ENCODE measurements around the gene HP1BP3. TPM values are rescaled to one million over a fixed set of nuclear protein-coding genes. Genes with fewer than 3 reads are reported as not detected.

Gene HP1BP3
- total and polyA plus RNA-seq, 10 donors: 47.3 to 272 (median 195) TPM

DNA sequence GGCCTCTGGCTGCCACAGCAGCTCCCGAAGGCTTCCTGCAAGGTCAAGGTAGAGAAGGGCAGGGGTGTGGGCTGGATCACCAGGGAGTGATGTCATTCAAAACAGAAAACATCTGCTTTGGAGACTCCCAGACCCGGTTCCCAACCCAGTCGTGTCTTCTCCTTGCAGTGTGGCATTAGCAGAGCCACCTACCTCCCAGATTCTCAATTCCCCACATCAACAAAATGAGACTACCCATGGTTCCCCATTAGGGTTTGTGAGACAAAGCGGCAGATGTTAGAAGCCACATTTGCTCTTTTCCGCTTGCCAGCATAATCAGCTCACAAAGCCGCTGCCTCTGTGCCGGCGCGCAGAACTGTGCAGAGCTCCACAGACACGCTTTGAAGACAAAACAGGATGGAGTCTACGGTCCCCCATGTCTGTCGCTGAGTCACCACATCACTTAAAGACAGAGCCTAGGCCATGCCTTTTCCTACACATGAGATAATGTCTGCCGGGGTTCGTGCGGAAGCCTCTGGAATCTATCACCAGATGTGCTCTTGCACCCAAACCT lies 81.8 kb downstream of the HP1BP3 start:
- no peaks in the 10 kb centered on the region for H3K9me3 ChIP-seq
- WGBS, 5 donors: 86 to 92% (median 86%) methylated on average over 15 of the region's 15 CpGs
- no peaks in the 10 kb centered on the region for H3K4me1 ChIP-seq
- no peaks in the 10 kb centered on the region for H3K36me3 ChIP-seq
- intact Hi-C loops (cut with DNase I; ENCODE audit: low total_unique reads): no loop called here
- no peak overlapping the region for H3K27ac ChIP-seq
- no peak overlapping the region for H3K4me3 ChIP-seq
- no peaks in the 10 kb centered on the region for H3K27me3 ChIP-seq (replicated peaks in 1 of 7)
- DNase-seq: no peak
- TF ChIP-seq, protein P1, sequence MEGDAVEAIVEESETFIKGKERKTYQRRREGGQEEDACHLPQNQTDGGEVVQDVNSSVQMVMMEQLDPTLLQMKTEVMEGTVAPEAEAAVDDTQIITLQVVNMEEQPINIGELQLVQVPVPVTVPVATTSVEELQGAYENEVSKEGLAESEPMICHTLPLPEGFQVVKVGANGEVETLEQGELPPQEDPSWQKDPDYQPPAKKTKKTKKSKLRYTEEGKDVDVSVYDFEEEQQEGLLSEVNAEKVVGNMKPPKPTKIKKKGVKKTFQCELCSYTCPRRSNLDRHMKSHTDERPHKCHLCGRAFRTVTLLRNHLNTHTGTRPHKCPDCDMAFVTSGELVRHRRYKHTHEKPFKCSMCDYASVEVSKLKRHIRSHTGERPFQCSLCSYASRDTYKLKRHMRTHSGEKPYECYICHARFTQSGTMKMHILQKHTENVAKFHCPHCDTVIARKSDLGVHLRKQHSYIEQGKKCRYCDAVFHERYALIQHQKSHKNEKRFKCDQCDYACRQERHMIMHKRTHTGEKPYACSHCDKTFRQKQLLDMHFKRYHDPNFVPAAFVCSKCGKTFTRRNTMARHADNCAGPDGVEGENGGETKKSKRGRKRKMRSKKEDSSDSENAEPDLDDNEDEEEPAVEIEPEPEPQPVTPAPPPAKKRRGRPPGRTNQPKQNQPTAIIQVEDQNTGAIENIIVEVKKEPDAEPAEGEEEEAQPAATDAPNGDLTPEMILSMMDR (IDR thresholded peaks at IDR 0.05 in 8 of 11, conservative IDR thresholded peaks at IDR 0.05 in 3 of 11): no peak
- no peak for TF ChIP-seq POLR2AphosphoS5 (IDR thresholded peaks at IDR 0.05)
- no peak for TF ChIP-seq POLR2A (IDR thresholded peaks at IDR 0.05)

DNA sequence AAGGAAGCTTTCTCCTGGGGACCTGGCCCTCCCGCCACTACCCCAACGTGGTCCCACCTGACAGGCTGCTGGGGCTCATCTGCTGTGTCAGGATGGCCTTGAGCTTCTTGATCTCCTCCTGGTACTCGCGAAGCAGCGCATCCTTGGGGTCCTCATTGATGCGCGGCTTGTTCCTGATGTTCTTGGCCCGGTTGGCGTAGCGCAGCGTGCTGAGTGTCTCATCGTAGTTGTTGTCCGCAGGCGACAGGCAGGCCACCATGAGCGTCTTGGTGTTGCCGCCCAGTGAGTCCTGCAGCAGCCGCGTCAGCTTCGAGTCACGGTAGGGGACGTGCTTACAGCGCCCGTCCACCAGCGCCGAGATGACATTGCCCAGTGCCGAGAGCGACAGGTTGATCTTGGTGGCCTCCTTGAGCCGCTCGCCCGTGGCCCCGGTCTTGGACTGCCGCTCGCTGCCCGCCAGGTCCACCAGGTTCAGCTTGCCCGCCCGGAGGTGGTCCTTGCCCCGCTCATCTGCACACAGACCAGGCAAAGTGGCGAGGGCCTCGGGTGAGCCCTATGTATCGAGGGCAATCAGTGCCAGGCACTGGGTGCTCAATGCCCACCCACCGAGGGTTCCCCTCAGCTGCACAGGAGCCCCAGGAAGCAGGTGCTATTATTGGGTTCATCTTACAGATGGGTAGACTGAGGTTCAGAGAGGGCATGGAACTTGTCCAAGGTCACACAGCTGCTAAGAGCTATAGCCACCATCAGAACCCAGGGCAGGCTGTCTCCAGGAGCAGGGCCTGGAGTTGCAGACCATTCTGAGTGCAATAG lies 82.5 kb downstream of the HP1BP3 start:
- H3K27me3 ChIP-seq (replicated peaks in 1 of 7): no peaks in the 10 kb centered on the region
- H3K4me3 ChIP-seq: no peak overlapping the region
- H3K27ac ChIP-seq: no peak overlapping the region
- H3K4me1 ChIP-seq: no peaks in the 10 kb centered on the region
- no peak for DNase-seq
- WGBS, 5 donors: 89 to 97% (median 95%) methylated on average over 23 to 41 of the region's 41 CpGs
- no peaks in the 10 kb centered on the region for H3K36me3 ChIP-seq
- TF ChIP-seq, protein P1 (IDR thresholded peaks at IDR 0.05 in 8 of 11, conservative IDR thresholded peaks at IDR 0.05 in 3 of 11): no peak
- TF ChIP-seq POLR2A (IDR thresholded peaks at IDR 0.05) (no peak), POLR2AphosphoS5 (IDR thresholded peaks at IDR 0.05) (no peak)
- H3K9me3 ChIP-seq: no peaks in the 10 kb centered on the region
- intact Hi-C loops (cut with DNase I; ENCODE audit: low total_unique reads): no loop called here

DNA sequence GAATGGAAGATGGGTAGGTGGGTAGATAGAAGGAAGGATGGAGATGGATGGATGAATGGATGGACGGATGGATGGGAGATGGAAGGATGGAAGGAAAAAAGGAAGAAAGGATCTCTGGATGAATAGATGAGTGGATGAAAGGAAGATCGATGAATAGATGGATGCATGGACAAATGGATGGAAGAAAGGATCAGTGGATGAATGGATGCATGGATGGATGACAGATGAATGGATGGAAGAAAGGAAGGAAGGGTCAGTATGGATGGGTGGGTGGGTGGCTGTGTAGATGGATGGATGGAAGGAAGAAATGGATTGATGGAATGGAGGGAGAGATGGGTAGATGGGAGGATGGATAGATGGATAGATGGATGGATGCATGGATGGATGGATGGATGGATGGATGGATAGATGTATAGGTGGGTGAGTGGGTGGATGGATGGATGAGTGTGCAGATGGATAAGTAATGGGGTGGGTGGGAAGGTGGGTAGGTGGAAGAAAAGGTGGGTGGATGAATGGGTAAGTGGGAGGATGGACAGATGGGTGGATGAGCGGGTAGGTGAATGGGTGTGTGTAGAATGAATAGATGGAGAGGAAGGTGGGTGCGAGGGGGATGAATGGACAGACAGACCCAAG lies 83.9 kb downstream of the HP1BP3 start:
- WGBS, 5 donors: 85 to 97% (median 88%) methylated on average over 4 of the region's 4 CpGs
- TF ChIP-seq, protein P1 (IDR thresholded peaks at IDR 0.05 in 8 of 11, conservative IDR thresholded peaks at IDR 0.05 in 3 of 11): no peak
- TF ChIP-seq POLR2AphosphoS5 (IDR thresholded peaks at IDR 0.05) (no peak), POLR2A (IDR thresholded peaks at IDR 0.05) (no peak)
- Histone ChIP-seq H3K4me3 (no peak overlapping the region), H3K27ac (no peak overlapping the region), H3K36me3 (no peaks in the 10 kb centered on the region), H3K9me3 (no peaks in the 10 kb centered on the region), H3K4me1 (no peaks in the 10 kb centered on the region), H3K27me3 (replicated peaks in 1 of 7) (no peaks in the 10 kb centered on the region)
- DNase-seq: no peak
- intact Hi-C loops (cut with DNase I; ENCODE audit: low total_unique reads): no loop called here

DNA sequence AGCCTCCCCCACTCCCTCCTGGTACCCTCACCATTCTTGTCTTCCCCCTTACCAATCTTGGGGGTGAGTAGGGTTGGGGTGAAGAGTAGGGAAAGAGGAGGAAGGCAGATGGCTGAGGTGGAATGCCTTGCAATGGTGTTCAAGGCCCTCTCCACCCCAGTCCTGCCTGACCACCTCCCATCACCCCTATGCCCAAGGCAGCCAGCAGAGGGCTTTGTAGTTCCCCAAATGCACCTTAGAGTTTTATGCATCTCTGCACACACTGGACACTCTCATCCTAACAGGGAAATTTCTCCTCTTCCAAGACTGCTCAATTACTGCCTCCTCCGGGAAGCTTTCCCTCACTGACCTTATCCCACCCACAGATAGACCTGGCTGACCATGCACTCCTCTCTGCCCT lies 84.7 kb downstream of the HP1BP3 start:
- no peak for DNase-seq
- intact Hi-C loops (cut with DNase I; ENCODE audit: low total_unique reads): no loop called here
- peaks cover 0 to 2% (median 0%) of the 10 kb centered on the region in 6 donors for H3K4me1 ChIP-seq
- TF ChIP-seq, protein P1 (IDR thresholded peaks at IDR 0.05 in 8 of 11, conservative IDR thresholded peaks at IDR 0.05 in 3 of 11): no peak
- TF ChIP-seq POLR2AphosphoS5 (IDR thresholded peaks at IDR 0.05) (no peak), POLR2A (IDR thresholded peaks at IDR 0.05) (no peak)
- no peaks in the 10 kb centered on the region for H3K27me3 ChIP-seq (replicated peaks in 1 of 7)
- H3K36me3 ChIP-seq: no peaks in the 10 kb centered on the region
- H3K27ac ChIP-seq: no peak overlapping the region
- H3K9me3 ChIP-seq: no peaks in the 10 kb centered on the region
- H3K4me3 ChIP-seq: no peak overlapping the region
- WGBS, 5 donors: 83 to 100% (median 90%) methylated on average over 1 of the region's 1 CpG
